HG03342 (cell line): ENCODE results near the gene RALGAPA1.

ENCODE experiments used
- ATAC-seq: cut with Tn5 transposase; IDR thresholded peaks from one replicate; pipeline ENCODE4 v1.9.1; 2021; ENCODE audit warnings: mild to moderate bottlenecking, moderate library complexity; ENCODE audit not compliant: unreplicated experiment

The RALGAPA1 gene

DNA sequence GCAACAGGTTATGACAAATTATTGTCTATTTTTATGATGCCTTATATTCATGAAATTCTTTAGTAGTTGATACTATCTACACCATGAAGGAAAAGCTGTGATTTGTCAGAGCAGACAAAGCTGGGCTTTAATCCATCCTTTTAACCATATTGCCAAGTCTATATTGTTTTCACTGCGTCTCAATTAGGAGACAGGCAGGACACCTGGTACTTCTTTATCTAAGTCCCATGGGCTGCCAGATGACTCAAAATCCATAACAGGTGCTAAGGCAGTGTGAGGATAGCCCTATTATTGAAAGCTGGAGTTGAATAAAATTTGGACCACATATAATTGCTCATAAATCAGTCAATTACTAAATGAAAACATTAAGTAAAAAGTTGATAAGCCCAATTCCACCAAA is 252.5 kb downstream of the RALGAPA1 start:
- no peak for ATAC-seq

DNA sequence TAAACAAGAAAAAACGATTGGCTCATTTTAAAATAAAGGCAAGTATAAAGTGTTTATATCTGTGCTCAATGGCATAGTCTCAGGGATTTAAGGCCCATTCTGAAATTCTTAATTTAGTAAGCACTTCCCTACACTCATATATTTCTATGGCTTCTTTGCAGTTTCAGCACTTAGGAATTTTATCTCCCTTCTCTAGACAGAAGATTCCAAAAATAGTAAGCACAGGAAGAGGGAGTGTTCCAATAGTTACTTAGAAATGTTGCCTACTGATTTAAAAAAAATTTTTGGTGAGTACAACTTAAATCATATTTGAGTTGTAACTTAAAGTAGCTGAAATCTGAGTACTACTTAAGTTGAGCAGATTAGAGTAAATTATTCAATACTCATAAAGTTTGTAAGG is 255.3 kb downstream of the RALGAPA1 start:
- no peak for ATAC-seq

DNA sequence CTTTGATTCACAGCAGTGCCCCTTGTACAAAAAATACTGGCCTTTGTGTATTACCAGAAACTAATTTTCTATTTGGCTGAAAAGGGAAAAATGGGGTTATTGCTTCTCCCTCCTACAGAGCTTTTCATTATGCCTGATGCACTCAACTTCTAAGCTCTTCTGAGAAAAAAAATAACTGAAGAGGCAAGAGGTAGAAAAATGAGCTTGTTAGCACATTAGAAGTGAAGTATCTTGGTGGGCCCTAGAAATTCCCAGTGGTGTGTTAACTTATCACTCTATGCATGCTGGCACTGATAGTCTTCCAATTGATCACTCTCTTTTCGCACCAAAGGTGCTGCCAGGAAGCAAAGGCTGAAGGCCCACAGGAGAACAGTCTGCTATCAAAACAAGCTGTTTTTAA is 258.0 kb downstream of the RALGAPA1 start:
- no peak for ATAC-seq

DNA sequence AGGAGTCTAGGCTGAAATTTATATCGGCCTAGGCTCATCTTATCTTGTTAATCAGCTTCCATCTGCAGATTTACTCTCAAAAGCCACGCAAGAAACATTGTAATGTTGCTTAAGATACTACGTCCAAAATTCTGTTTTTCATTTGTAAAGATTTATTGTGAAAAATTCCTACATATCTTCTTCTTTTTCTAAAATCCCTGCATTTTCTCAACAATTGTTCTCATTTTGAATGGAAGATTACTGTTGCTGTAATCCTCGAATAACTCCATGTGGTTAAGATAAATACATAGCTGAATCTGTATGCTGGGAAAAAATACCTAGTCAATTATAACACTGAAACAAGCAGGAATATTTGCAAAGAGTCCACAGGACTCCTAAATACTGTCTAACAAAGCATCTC is 259.5 kb downstream of the RALGAPA1 start:
- no peak for ATAC-seq

DNA sequence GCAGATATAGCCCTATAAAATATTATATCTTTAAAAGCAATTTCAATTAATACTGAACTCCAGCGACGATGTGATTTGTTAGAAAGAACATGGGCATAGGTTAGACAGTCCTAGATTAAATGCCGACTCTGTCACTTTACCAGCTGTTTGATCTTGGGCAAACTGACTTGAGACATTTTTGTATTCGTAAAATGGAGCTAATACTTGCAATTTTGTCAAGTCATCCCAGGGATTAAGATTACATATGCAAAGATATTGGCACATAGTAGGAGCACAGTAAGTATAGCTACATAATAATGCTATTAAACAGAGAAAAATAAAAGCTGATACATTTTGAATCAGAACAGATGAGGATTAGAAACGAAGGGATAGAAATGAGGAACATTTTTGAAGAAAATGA is 266.1 kb downstream of the RALGAPA1 start:
- ATAC-seq = no peak

DNA sequence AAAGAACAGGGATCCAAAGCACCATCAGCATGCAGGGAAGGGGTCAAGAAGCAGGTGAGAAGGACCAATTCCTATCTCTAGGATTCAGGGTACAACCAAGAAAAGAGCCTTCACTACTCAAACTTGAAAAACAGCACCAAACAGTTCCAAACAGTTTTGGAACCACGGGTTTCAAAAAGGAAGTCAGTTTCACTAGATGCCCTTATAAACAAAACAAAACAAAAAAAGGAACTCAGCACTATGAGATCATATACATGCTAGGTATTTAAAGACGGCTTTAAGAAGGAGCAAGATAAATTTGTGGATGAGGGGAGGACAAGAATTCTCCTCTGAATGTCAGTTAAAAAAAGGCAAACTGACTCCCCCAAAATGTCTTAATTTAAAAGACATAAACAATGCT is 269.1 kb downstream of the RALGAPA1 start:
- no peak for ATAC-seq

DNA sequence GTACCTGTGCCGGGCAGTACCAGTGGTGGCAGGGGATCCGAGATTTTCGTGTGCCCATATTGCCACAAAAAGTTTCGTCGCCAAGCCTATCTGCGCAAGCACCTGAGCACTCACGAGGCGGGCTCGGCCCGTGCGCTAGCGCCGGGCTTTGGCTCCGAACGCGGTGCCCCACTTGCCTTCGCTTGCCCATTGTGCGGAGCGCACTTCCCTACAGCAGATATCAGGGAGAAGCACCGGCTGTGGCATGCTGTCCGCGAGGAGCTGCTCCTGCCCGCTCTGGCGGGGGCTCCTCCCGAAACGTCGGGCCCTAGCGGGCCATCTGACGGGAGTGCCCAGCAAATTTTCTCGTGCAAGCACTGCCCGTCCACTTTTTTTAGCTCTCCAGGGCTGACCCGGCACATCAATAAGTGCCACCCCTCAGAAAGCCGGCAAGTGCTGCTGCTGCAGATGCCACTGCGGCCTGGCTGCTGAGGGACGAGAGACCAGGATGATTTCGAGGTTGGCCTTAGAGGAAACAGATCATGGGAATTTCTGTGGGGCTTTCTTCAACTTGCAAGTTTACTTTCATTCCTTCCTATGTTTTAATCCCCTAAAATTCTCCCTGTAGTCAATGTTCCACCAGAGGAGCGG is 273.5 kb downstream of the RALGAPA1 start:
- ATAC-seq = no peak

DNA sequence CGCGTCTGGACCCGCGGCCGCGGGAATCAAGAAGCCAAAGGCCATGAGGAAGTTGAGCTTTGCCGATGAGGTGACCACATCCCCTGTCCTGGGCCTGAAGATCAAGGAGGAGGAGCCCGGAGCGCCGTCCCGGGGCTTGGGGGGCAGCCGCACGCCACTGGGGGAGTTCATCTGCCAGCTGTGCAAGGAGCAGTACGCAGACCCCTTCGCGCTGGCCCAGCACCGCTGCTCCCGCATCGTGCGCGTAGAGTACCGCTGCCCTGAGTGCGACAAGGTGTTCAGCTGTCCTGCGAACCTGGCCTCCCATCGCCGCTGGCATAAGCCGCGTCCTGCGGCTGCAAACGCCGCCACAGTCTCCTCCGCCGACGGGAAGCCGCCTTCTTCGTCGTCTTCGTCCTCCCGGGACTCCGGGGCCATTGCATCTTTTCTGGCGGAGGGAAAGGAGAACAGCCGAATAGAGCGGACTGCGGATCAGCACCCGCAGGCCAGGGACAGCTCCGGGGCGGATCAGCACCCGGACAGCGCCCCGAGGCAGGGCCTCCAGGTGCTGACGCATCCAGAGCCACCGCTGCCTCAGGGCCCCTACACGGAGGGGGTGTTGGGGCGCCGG is 274.1 kb downstream of the RALGAPA1 start:
- ATAC-seq = peak; percentile 55

GRCh38 chr14:35534208-35534872 is 274.8 kb downstream of the RALGAPA1 start:
- ATAC-seq = peak; percentile 6

GRCh38 chr14:35533357-35534207 is 275.5 kb downstream of the RALGAPA1 start, which contains the start of gene INSM2:
Gene INSM2, plus strand, starts transcription at chr14:35534164. Its CDS starts 89 bp downstream, at chr14:35534253.
- ATAC-seq = peak; percentile 73

GRCh38 chr14:35532783-35533356 is 276.2 kb downstream of the RALGAPA1 start:
- peak; percentile 1 for ATAC-seq

DNA sequence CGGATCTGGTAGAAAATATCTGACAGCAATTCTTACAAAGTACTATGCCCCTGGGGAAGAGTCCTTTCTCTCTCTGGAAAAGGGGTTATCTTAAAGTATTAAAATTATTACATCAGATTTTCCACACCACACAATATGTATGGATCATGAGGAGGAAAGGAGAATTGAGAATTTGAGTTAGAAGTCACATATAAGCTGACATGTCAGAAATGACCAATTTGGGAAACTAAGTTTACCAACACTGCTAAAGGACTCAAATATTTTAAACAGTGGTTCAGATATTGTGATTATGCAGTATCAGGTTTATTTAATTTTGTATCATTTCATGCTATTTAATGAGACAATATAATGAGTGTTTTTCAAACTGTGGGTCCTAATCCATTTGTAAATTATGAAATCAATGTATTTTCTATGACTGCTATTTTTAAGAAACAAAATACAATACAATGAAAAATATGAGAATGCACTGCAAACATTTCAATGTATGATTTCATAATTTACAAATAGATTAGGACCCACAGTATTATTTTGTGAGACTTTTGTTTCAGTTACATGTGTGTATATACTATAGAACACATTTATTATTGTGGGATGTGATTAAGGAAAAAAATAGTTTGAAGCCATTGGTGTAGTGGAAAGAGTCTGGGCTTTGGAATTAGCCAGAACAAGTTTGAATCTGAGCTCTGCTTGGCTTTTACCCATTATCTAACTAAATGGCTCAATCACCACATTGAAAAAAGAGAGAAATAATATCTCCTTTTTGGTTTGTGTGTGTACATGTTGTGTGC is 276.9 kb downstream of the RALGAPA1 start:
- ATAC-seq = no peak

DNA sequence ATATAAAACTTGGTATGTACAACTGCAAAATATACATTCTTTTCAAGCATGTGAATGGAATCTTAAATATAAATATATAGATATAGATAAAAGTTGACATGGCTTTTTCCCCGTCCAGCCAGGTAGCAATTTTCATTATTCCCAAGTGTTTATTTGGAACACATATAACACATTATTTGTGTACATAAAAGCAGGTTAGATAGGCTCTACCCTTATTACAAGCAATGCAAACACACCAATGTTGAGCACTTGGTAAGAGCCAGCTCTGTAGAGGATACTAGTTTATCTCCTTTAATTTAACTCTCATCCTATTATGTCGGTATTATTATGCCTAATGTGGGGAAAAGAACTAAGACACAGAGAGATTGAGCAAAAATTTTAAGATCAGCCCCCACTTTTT is 282.1 kb downstream of the RALGAPA1 start:
- no peak for ATAC-seq

DNA sequence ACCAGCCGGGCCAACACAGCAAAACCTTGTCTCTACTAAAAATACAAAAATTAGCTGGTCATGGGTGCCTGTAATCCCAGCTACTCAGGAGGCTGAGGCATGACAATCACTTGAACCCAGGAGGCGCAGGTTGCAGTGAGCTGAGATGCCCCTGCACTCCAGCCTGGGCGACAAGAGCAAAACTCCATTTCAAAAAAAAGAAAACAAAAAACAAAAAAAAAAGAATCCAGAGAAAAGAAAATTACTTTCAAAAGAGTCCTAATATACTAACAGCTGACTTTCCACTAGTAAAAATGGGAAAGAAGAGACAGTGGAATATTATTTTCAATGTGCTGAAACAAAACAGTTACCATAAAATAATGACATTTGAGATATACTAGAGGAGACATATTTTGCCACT is 283.4 kb downstream of the RALGAPA1 start:
- ATAC-seq = no peak

- no peak for ATAC-seq
Observed at GRCh38 chr14:35519986-35520385, 289.1 kb downstream of the RALGAPA1 start.

DNA sequence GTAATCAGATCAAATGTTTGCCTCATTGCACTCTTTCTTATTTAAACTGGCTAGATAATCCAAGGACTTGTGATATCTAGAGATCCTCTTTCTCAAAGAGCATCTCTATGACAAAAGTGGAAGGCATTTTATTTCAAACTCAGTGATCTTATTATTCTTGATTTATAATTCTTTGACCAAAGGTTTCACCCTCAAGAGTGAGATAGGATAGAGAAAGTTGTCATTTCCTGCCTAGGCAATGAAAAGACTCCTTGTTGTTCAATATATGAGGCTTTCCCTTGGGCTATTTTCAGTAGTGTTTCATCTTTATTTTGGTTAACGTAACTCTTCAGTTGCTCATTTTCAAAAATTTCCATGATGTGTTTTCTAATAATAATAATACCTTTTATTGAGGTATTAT is 293.2 kb downstream of the RALGAPA1 start:
- ATAC-seq = no peak

DNA sequence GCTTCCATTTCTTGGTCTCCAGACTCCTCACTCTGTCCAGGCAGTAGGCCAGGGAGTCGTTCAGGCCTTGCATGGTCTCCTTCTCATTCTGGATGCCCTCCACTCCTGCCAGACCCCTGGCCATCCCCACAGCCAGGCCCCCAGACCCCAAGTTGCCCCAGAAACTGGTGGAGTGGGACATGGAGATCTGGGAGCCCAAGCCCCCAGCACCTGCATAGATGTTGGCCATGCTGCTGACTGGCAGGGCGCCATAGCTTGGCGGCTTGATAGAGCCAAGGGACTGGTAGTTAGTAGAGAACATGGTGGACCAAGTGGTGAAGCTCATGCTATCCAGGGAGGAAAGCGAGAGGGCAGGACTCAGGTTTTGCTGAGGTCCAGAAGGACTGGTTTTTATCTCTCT is 296.3 kb downstream of the RALGAPA1 start:
- ATAC-seq = no peak

GRCh38 chr14:35509846-35510245 is 299.2 kb downstream of the RALGAPA1 start:
- no peak for ATAC-seq

DNA sequence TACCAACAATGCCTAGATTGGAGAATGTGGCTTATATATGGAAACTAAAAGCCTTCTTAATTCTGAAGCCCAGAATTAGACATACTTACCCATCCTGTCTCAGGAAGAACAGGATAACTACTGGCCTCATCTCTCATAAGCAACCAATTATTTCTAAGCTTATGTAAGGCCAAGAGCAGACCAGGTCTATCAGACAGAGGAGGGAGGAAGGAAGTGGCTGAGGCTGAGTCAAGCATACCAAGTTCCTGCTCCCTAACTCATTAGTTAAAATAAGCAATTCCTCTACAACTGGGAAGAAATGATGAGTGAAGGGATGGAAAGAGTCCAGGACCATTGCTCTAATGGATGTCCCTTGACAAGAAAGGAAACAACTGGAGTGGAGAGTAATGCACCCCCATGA is 302.2 kb downstream of the RALGAPA1 start:
- no peak for ATAC-seq

- ATAC-seq = no peak
Observed at GRCh38 chr14:35506461-35506860, 302.6 kb downstream of the RALGAPA1 start.
